GM06990 (cell line): ENCODE results near the gene GET3.
A peak's percentile ranks its signal among the peaks of the same experiment; 100 is the strongest.
"Not testable (repeated sequence)": the region's sequence is repeated elsewhere in the genome, so short reads cannot be mapped to it uniquely, and the experiment has no call there.

Experiments
- DNase-seq: peaks from one replicate; pipeline ENCODE4 v3.0.0-alpha.2; 2011; ENCODE audit not compliant: insufficient read length; ENCODE audit errors: extremely low read depth
- H3K27me3 ChIP-seq: replicated peaks from 2 replicates; pipeline ENCODE4 v1.6.0; 2011; ENCODE audit warnings: low read length; ENCODE audit not compliant: control insufficient read depth, insufficient read depth
- H3K36me3 ChIP-seq: 2 replicates; pipeline ENCODE4 v1.5.1; 2011; ENCODE audit warnings: low read length; ENCODE audit not compliant: control insufficient read depth, insufficient read depth
- H3K4me3 ChIP-seq: replicated peaks from 2 replicates; pipeline ENCODE4 v1.5.1; 2011; ENCODE audit warnings: low read depth, mild to moderate bottlenecking, control low read depth, low read length
- CTCF ChIP-seq: IDR thresholded peaks from 2 replicates; pipeline ENCODE4 v1.5.1; 2011; ENCODE audit warnings: low read length, control low read depth, mild to moderate bottlenecking, inconsistent platforms; ENCODE audit not compliant: insufficient read depth, poor library complexity, severe bottlenecking

GET3 gene

GRCh38 chr19:12695096-12695495 lies 42.2 kb upstream of the GET3 start:
- Histone ChIP-seq H3K36me3 (peaks cover 6% of the 10 kb centered on the region), H3K4me3 (no peak overlapping the region), H3K27me3 (no peaks in the 10 kb centered on the region)
- TF ChIP-seq CTCF = no peak
- no peak for DNase-seq

GRCh38 chr19:12695514-12695913 lies 41.8 kb upstream of the GET3 start:
- H3K36me3 ChIP-seq = peaks cover 8% of the 10 kb centered on the region
- no peak for TF ChIP-seq CTCF
- H3K4me3 ChIP-seq = peak overlapping the region; percentile 90
- DNase-seq = no peak
- no peaks in the 10 kb centered on the region for H3K27me3 ChIP-seq

- peaks cover 11% of the 10 kb centered on the region for H3K36me3 ChIP-seq
- DNase-seq = no peak
- TF ChIP-seq CTCF = no peak
- H3K27me3 ChIP-seq = no peaks in the 10 kb centered on the region
- H3K4me3 ChIP-seq = peak overlapping the region; percentile 90
Observed at GRCh38 chr19:12695997-12696365, 41.3 kb upstream of the GET3 start.

- peaks cover 16% of the 10 kb centered on the region for H3K36me3 ChIP-seq
- TF ChIP-seq CTCF = no peak
- DNase-seq = peak; percentile 92
- no peaks in the 10 kb centered on the region for H3K27me3 ChIP-seq
- peak within 1 kb of the TSS; percentile 90 for H3K4me3 ChIP-seq
Observed at GRCh38 chr19:12696366-12697335, 40.6 kb upstream of the GET3 start, which contains the start of gene FBXW9. TSS of gene FBXW9 (minus strand) at chr19:12696631. CDS start at chr19:12696581, 50 bp downstream.

- peak overlapping the region; percentile 90 for H3K4me3 ChIP-seq
- DNase-seq, H3K27me3 ChIP-seq: not testable (repeated sequence)
- H3K36me3 ChIP-seq = peaks cover 22% of the 10 kb centered on the region
Observed at GRCh38 chr19:12697425-12697824, 39.9 kb upstream of the GET3 start.

- Histone ChIP-seq H3K36me3 (peaks cover 23% of the 10 kb centered on the region), H3K27me3 (no peaks in the 10 kb centered on the region), H3K4me3 (no peak overlapping the region)
- no peak for TF ChIP-seq CTCF
- no peak for DNase-seq
Observed at GRCh38 chr19:12698138-12698537, 39.2 kb upstream of the GET3 start.
